Body of pancreas (tissue), 4 donors: ENCODE results near the gene SRI.

Experiments used
- POLR2A ChIP-seq, 3 donors: fragments of 450-650 bp; IDR thresholded peaks; one replicate each; pipeline ENCODE4 v1.6.1; 2016; ENCODE audit warnings: antibody characterized with exemption in 3 of 3, mild to moderate bottlenecking in 2 of 3
- TF ChIP-seq, protein P1 (sequence below), 7 experiments: fragments of 450-650 bp in 4 of 7; fragments of 200-600 bp in 3 of 7; sonication (generic) in 3 of 7; IDR thresholded peaks; one replicate each; pipeline ENCODE4 v1.5.1; 2016 to 2019; ENCODE audit warnings: antibody characterized with exemption in 7 of 7

DNA sequence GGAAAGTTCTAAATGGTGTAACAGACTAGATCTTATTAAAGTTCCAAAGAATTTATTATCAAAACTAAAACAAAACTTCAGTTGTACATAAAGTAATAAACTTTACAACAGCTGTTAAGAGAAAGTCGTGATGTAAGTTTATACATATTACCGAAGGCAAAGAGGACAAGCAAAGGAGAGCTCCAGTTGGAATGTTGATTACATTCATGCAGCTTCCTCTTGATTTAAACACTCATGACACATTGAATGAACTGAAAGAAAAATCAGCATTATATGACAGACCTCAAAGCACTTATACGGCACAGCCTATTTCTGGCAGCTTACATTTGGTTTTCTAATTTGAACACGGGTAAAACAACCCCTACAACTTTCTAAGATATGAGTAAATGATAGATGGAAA is 13.6 kb downstream of the SRI start:
- no peak for TF ChIP-seq POLR2A (IDR thresholded peaks at IDR 0.05)
- TF ChIP-seq, protein P1, sequence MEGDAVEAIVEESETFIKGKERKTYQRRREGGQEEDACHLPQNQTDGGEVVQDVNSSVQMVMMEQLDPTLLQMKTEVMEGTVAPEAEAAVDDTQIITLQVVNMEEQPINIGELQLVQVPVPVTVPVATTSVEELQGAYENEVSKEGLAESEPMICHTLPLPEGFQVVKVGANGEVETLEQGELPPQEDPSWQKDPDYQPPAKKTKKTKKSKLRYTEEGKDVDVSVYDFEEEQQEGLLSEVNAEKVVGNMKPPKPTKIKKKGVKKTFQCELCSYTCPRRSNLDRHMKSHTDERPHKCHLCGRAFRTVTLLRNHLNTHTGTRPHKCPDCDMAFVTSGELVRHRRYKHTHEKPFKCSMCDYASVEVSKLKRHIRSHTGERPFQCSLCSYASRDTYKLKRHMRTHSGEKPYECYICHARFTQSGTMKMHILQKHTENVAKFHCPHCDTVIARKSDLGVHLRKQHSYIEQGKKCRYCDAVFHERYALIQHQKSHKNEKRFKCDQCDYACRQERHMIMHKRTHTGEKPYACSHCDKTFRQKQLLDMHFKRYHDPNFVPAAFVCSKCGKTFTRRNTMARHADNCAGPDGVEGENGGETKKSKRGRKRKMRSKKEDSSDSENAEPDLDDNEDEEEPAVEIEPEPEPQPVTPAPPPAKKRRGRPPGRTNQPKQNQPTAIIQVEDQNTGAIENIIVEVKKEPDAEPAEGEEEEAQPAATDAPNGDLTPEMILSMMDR (IDR thresholded peaks at IDR 0.05) = no peak
